Mesendoderm (in vitro differentiated cells): Measurements from ENCODE around the gene OPN4.

Source experiments
- DNase-seq: peaks from one replicate; pipeline ENCODE4 v3.0.0; 2013
- H2AK5ac ChIP-seq: 2 replicates; pipeline ENCODE4 v1.6.1; 2013; ENCODE audit warnings: low read length, inconsistent platforms
- H2BK120ac ChIP-seq: 2 replicates; pipeline ENCODE4 v1.6.1; 2013; ENCODE audit warnings: low read depth, mild to moderate bottlenecking, low read length, moderate library complexity, mixed read lengths
- H2BK15ac ChIP-seq: replicated peaks from 2 replicates; pipeline ENCODE4 v1.6.1; 2013; ENCODE audit warnings: low read depth, mild to moderate bottlenecking, moderate library complexity
- H2BK5ac ChIP-seq: 2 replicates; pipeline ENCODE4 v1.6.1; 2013; ENCODE audit warnings: low read length, inconsistent platforms
- H3K18ac ChIP-seq: 2 replicates; pipeline ENCODE4 v1.6.1; 2013; ENCODE audit warnings: mild to moderate bottlenecking, low read length, mixed read lengths
- H3K23ac ChIP-seq: one replicate; pipeline ENCODE4 v1.6.1; 2013; ENCODE audit warnings: low read length
- H3K27ac ChIP-seq: 2 replicates; pipeline ENCODE4 v1.5.1; 2013; ENCODE audit warnings: low read depth, mild to moderate bottlenecking, inconsistent platforms, low read length, moderate library complexity
- H3K27me3 ChIP-seq: 2 replicates; pipeline ENCODE4 v1.6.1; 2013; ENCODE audit warnings: low read length, control low read depth, mild to moderate bottlenecking, inconsistent platforms; ENCODE audit not compliant: insufficient read depth, poor library complexity
- H3K36me3 ChIP-seq: 2 replicates; pipeline ENCODE4 v1.6.1; 2013; ENCODE audit warnings: low read length, inconsistent platforms; ENCODE audit not compliant: control insufficient read depth, insufficient read depth
- H3K4ac ChIP-seq: one replicate; pipeline ENCODE4 v1.6.1; 2013; ENCODE audit warnings: low read depth, mild to moderate bottlenecking, low read length, moderate library complexity
- H3K4me1 ChIP-seq: 2 replicates; pipeline ENCODE4 v1.6.1; 2013; ENCODE audit warnings: low read depth, low read length, inconsistent platforms; ENCODE audit not compliant: control insufficient read depth
- H3K4me2 ChIP-seq: 2 replicates; pipeline ENCODE4 v1.6.1; 2013; ENCODE audit warnings: low read length
- H3K4me3 ChIP-seq: 2 replicates; pipeline ENCODE4 v1.5.1; 2013; ENCODE audit warnings: mild to moderate bottlenecking, low read length
- H3K56ac ChIP-seq: one replicate; pipeline ENCODE4 v1.6.1; 2013; ENCODE audit warnings: low read length
- H3K79me1 ChIP-seq: 2 replicates; pipeline ENCODE4 v1.6.1; 2013; ENCODE audit warnings: low read length, inconsistent platforms
- H3K79me2 ChIP-seq: 2 replicates; pipeline ENCODE4 v1.6.1; 2013; ENCODE audit warnings: mild to moderate bottlenecking, low read length; ENCODE audit not compliant: control insufficient read depth, insufficient read depth
- H3K9ac ChIP-seq: 2 replicates; pipeline ENCODE4 v1.6.1; 2013; ENCODE audit warnings: low read length, inconsistent platforms
- H4K5ac ChIP-seq: one replicate; pipeline ENCODE4 v1.6.1; 2013; ENCODE audit warnings: low read length
- H4K8ac ChIP-seq: one replicate; pipeline ENCODE4 v1.6.1; 2013; ENCODE audit warnings: low read depth, mild to moderate bottlenecking, control low read depth, low read length, moderate library complexity
- WGBS: extraction: QIAGEN DNeasy Blood & Tissue Kit; methylation state at CpG from one replicate; pipeline ENCODE4 v1.1.7; 2013; ENCODE audit warnings: low lambda C conversion rate, missing lambda C conversion rate; ENCODE audit not compliant: insufficient coverage; ENCODE audit errors: extremely low coverage; 5-methylcytosine and 5-hydroxymethylcytosine counted together

The OPN4 gene

GRCh38 chr10:86708068-86708782 lies 53.9 kb downstream of the OPN4 start:
- Histone ChIP-seq H2AK5ac (no peak overlapping the region), H3K23ac (no peak overlapping the region), H3K79me2 (no peaks in the 10 kb centered on the region), H2BK120ac (no peak overlapping the region), H4K8ac (no peak overlapping the region), H3K4me3 (no peak overlapping the region), H3K4me2 (no peak overlapping the region), H3K4me1 (peaks cover 9% of the 10 kb centered on the region), H3K56ac (peak overlapping the region; percentile 6), H3K27ac (no peak overlapping the region), H3K9ac (no peak overlapping the region), H3K18ac (no peak overlapping the region), H4K5ac (no peak overlapping the region), H2BK5ac (no peak overlapping the region), H3K79me1 (no peaks in the 10 kb centered on the region), H3K36me3 (no peaks in the 10 kb centered on the region), H3K27me3 (no peaks in the 10 kb centered on the region), H3K4ac (no peak overlapping the region), H2BK15ac (no peak overlapping the region)
- no CpG with 5 or more reads among the region's 8 CpGs for WGBS
- no peak for DNase-seq

GRCh38 chr10:86708783-86709380 lies 54.5 kb downstream of the OPN4 start:
- no peaks in the 10 kb centered on the region for H3K79me1 ChIP-seq
- H3K4me2 ChIP-seq: no peak overlapping the region
- H3K4me3 ChIP-seq: no peak overlapping the region
- H4K5ac ChIP-seq: no peak overlapping the region
- H3K4ac ChIP-seq: no peak overlapping the region
- H3K27ac ChIP-seq: no peak overlapping the region
- WGBS: no CpG with 5 or more reads among the region's 5 CpGs
- no peak overlapping the region for H2BK15ac ChIP-seq
- no peaks in the 10 kb centered on the region for H3K79me2 ChIP-seq
- H2BK120ac ChIP-seq: no peak overlapping the region
- H3K23ac ChIP-seq: no peak overlapping the region
- H3K27me3 ChIP-seq: no peaks in the 10 kb centered on the region
- no peak for DNase-seq
- H3K9ac ChIP-seq: no peak overlapping the region
- H3K4me1 ChIP-seq: peaks cover 12% of the 10 kb centered on the region
- H2BK5ac ChIP-seq: no peak overlapping the region
- no peaks in the 10 kb centered on the region for H3K36me3 ChIP-seq
- H3K56ac ChIP-seq: peak overlapping the region; percentile 6
- H3K18ac ChIP-seq: no peak overlapping the region
- no peak overlapping the region for H4K8ac ChIP-seq
- no peak overlapping the region for H2AK5ac ChIP-seq

GRCh38 chr10:86709396-86710185 lies 55.2 kb downstream of the OPN4 start:
- no peaks in the 10 kb centered on the region for H3K79me1 ChIP-seq
- H3K79me2 ChIP-seq: no peaks in the 10 kb centered on the region
- no peak overlapping the region for H3K4me2 ChIP-seq
- no peak overlapping the region for H2BK15ac ChIP-seq
- no peak overlapping the region for H3K27ac ChIP-seq
- H3K18ac ChIP-seq: no peak overlapping the region
- peak overlapping the region; percentile 69 for H3K56ac ChIP-seq
- no peak overlapping the region for H4K8ac ChIP-seq
- H3K27me3 ChIP-seq: no peaks in the 10 kb centered on the region
- no peak for DNase-seq
- H3K23ac ChIP-seq: no peak overlapping the region
- no peak overlapping the region for H3K9ac ChIP-seq
- peak overlapping the region; percentile 90 for H2AK5ac ChIP-seq
- H3K4ac ChIP-seq: no peak overlapping the region
- H3K4me3 ChIP-seq: no peak overlapping the region
- H2BK120ac ChIP-seq: no peak overlapping the region
- H4K5ac ChIP-seq: no peak overlapping the region
- H3K36me3 ChIP-seq: no peaks in the 10 kb centered on the region
- WGBS: no CpG with 5 or more reads among the region's 16 CpGs
- no peak overlapping the region for H2BK5ac ChIP-seq
- H3K4me1 ChIP-seq: peaks cover 12% of the 10 kb centered on the region

- peak overlapping the region; percentile 95 for H3K56ac ChIP-seq
Observed at GRCh38 chr10:86710987-86711512, 56.7 kb downstream of the OPN4 start.

GRCh38 chr10:86711513-86712316 lies 57.4 kb downstream of the OPN4 start:
- Histone ChIP-seq H3K56ac (peak overlapping the region; percentile 95), H2AK5ac (no peak overlapping the region), H3K23ac (peak overlapping the region; percentile 95), H4K8ac (peak overlapping the region; percentile 59), H3K79me2 (no peaks in the 10 kb centered on the region), H3K27ac (peak overlapping the region; percentile 93), H4K5ac (no peak overlapping the region), H3K4me1 (peaks cover 13% of the 10 kb centered on the region), H3K4me3 (peak overlapping the region; percentile 51), H3K4ac (peak overlapping the region; percentile 81), H3K4me2 (peak overlapping the region; percentile 85), H3K18ac (peak overlapping the region; percentile 94), H2BK120ac (peak overlapping the region; percentile 51), H3K79me1 (no peaks in the 10 kb centered on the region), H3K9ac (peak overlapping the region; percentile 85), H3K36me3 (no peaks in the 10 kb centered on the region), H2BK15ac (no peak overlapping the region), H3K27me3 (no peaks in the 10 kb centered on the region), H2BK5ac (peak overlapping the region; percentile 74)
- DNase-seq: peak; percentile 76
- no CpG with 5 or more reads among the region's 82 CpGs for WGBS

More at GRCh38 chr10:86710987-86711512, 56.7 kb downstream of the OPN4 start:
- WGBS: no CpG with 5 or more reads among the region's 46 CpGs
- no peaks in the 10 kb centered on the region for H3K36me3 ChIP-seq
- DNase-seq: peak; percentile 96
- H3K23ac ChIP-seq: peak overlapping the region; percentile 95
- peak overlapping the region; percentile 94 for H3K18ac ChIP-seq
- H2BK15ac ChIP-seq: no peak overlapping the region
- H4K5ac ChIP-seq: peak overlapping the region; percentile 59
- peak overlapping the region; percentile 22 for H3K4me3 ChIP-seq
- peak overlapping the region; percentile 85 for H3K9ac ChIP-seq
- H3K27ac ChIP-seq: peak overlapping the region; percentile 93
- no peaks in the 10 kb centered on the region for H3K27me3 ChIP-seq
- H3K79me1 ChIP-seq: no peaks in the 10 kb centered on the region
- peaks cover 13% of the 10 kb centered on the region for H3K4me1 ChIP-seq
- H4K8ac ChIP-seq: peak overlapping the region; percentile 59
- H2BK5ac ChIP-seq: peak overlapping the region; percentile 83
- H3K4me2 ChIP-seq: peak overlapping the region; percentile 44
- peak overlapping the region; percentile 51 for H2BK120ac ChIP-seq
- H3K79me2 ChIP-seq: no peaks in the 10 kb centered on the region
- peak overlapping the region; percentile 93 for H2AK5ac ChIP-seq
- H3K4ac ChIP-seq: peak overlapping the region; percentile 81
